SU-DHL-6 (cell line): ENCODE results near the gene PPM1M.

Experiments
- H2AFZ ChIP-seq: fragments of 200-600 bp; sonication (generic); 2 replicates; pipeline ENCODE4 v1.6.1; 2014; ENCODE audit warnings: low read depth, mild to moderate bottlenecking, moderate library complexity, mixed read lengths, antibody characterized with exemption, low read length; ENCODE audit not compliant: severe bottlenecking
- H3F3A ChIP-seq: fragments of 200-600 bp; shearing (Covaris generic); 2 replicates; pipeline ENCODE4 v1.6.0; 2016; ENCODE audit warnings: antibody characterized with exemption, mild to moderate bottlenecking; ENCODE audit not compliant: insufficient read depth
- H3K27ac ChIP-seq: fragments of 200-600 bp; sonication (generic); 2 replicates; pipeline ENCODE4 v1.5.1; 2016; ENCODE audit warnings: low read depth, mild to moderate bottlenecking, low read length, moderate library complexity, mixed read lengths
- H3K27me3 ChIP-seq: fragments of 200-600 bp; sonication (generic), shearing (Covaris generic); 2 replicates; pipeline ENCODE4 v1.6.0; 2014; ENCODE audit warnings: mild to moderate bottlenecking, low read length
- H3K36me3 ChIP-seq: fragments of 200-600 bp; sonication (generic); 2 replicates; pipeline ENCODE4 v1.6.1; 2014; ENCODE audit warnings: mild to moderate bottlenecking, low read length, mixed read lengths
- H3K4me2 ChIP-seq: fragments of 300-600, 200-600 bp; shearing (Covaris generic), sonication (generic); 2 replicates; pipeline ENCODE4 v1.6.0; 2014; ENCODE audit warnings: low read length, low read depth, mild to moderate bottlenecking; ENCODE audit not compliant: poor library complexity, severe bottlenecking
- H3K4me3 ChIP-seq: fragments of 200-600 bp; sonication (generic); 2 replicates; pipeline ENCODE4 v1.5.1; 2014; ENCODE audit warnings: antibody characterized with exemption, low read length, mild to moderate bottlenecking, mixed read lengths; ENCODE audit not compliant: insufficient read depth, poor library complexity, severe bottlenecking
- H3K79me2 ChIP-seq: fragments of 200-600 bp; sonication (generic); 2 replicates; pipeline ENCODE4 v1.6.1; 2014; ENCODE audit warnings: mild to moderate bottlenecking, low read length, moderate library complexity; ENCODE audit not compliant: insufficient read depth
- H3K9ac ChIP-seq: fragments of 200-600 bp; sonication (generic); 2 replicates; pipeline ENCODE4 v1.7.0; 2014; ENCODE audit warnings: mild to moderate bottlenecking, low read length
- H3K9me2 ChIP-seq: fragments of 200-600 bp; sonication (generic); replicated peaks from 2 replicates; pipeline ENCODE4 v1.6.1; 2014; ENCODE audit warnings: low read length; ENCODE audit not compliant: insufficient read depth
- H3K9me3 ChIP-seq: fragments of 200-600 bp; sonication (generic); 2 replicates; pipeline ENCODE4 v1.6.1; 2014; ENCODE audit warnings: low read length, mixed read lengths; ENCODE audit not compliant: insufficient read depth
- H4K20me1 ChIP-seq: fragments of 200-600 bp; sonication (generic); 2 replicates; pipeline ENCODE4 v1.6.1; 2014; ENCODE audit warnings: low read depth, mild to moderate bottlenecking, antibody characterized with exemption, low read length, moderate library complexity, mixed read lengths
- CTCF ChIP-seq: fragments of 200-600 bp; sonication (generic); IDR thresholded peaks from one replicate; pipeline ENCODE4 v1.5.1; 2017; ENCODE audit warnings: antibody characterized with exemption, mild to moderate bottlenecking, low read length, moderate library complexity; ENCODE audit not compliant: insufficient read depth, poor library complexity, severe bottlenecking
- EZH2phosphoT487 ChIP-seq: fragments of 200-600 bp; sonication (generic), shearing (Covaris generic); conservative IDR thresholded peaks from 2 replicates; pipeline ENCODE4 v1.6.1; 2018; ENCODE audit warnings: mild to moderate bottlenecking, antibody characterized with exemption, low read length, moderate library complexity, mixed read lengths

The PPM1M gene

GRCh38 chr3:52247409-52248164 is 2.0 kb downstream of the PPM1M start:
- no peaks in the 10 kb centered on the region for H3K27me3 ChIP-seq
- H3K27ac ChIP-seq = no peak overlapping the region
- no peak overlapping the region for H2AFZ ChIP-seq
- TF ChIP-seq EZH2phosphoT487 (no peak), CTCF (no peak)
- no peaks in the 10 kb centered on the region for H3K79me2 ChIP-seq
- H3K9me2 ChIP-seq = no peaks in the 10 kb centered on the region
- no peaks in the 10 kb centered on the region for H3F3A ChIP-seq
- H3K36me3 ChIP-seq = 0 out of 2 replicates have a peak, but pooled peaks cover 3% of the 10 kb centered on the region
- no peak overlapping the region for H3K4me3 ChIP-seq
- no peak overlapping the region for H3K9ac ChIP-seq
- no peaks in the 10 kb centered on the region for H4K20me1 ChIP-seq
- no peak overlapping the region for H3K4me2 ChIP-seq
- H3K9me3 ChIP-seq = no peaks in the 10 kb centered on the region

GRCh38 chr3:52248165-52248541 is 2.6 kb downstream of the PPM1M start:
- Histone ChIP-seq H3F3A (no peaks in the 10 kb centered on the region), H3K9me3 (no peaks in the 10 kb centered on the region), H3K4me3 (no peak overlapping the region), H4K20me1 (no peaks in the 10 kb centered on the region), H3K36me3 (0 out of 2 replicates have a peak, but pooled peaks cover 3% of the 10 kb centered on the region), H3K79me2 (no peaks in the 10 kb centered on the region), H2AFZ (no peak overlapping the region), H3K27me3 (no peaks in the 10 kb centered on the region), H3K9me2 (no peaks in the 10 kb centered on the region), H3K9ac (no peak overlapping the region), H3K4me2 (no peak overlapping the region), H3K27ac (no peak overlapping the region)
- TF ChIP-seq CTCF (no peak), EZH2phosphoT487 (no peak)

- no peaks in the 10 kb centered on the region for H4K20me1 ChIP-seq
- no peaks in the 10 kb centered on the region for H3K9me3 ChIP-seq
- H3K9ac ChIP-seq = no peak overlapping the region
- no peaks in the 10 kb centered on the region for H3K9me2 ChIP-seq
- H3K4me2 ChIP-seq = no peak overlapping the region
- no peak overlapping the region for H2AFZ ChIP-seq
- H3K27me3 ChIP-seq = no peaks in the 10 kb centered on the region
- peaks cover 6% of the 10 kb centered on the region for H3F3A ChIP-seq
- H3K79me2 ChIP-seq = no peaks in the 10 kb centered on the region
- no peak overlapping the region for H3K4me3 ChIP-seq
- 0 out of 2 replicates have a peak, but pooled peaks cover 3% of the 10 kb centered on the region for H3K36me3 ChIP-seq
- H3K27ac ChIP-seq = no peak overlapping the region
- TF ChIP-seq EZH2phosphoT487 (no peak), CTCF (no peak)
These were observed 3.4 kb downstream of the PPM1M start for GRCh38 chr3:52248816-52249547.
